Measurements from ENCODE around the gene SDHD.
"Not testable (repeated sequence)": the region's sequence is repeated elsewhere in the genome, so short reads cannot be mapped to it uniquely, and the experiment has no call there.

SDHD gene

DNA sequence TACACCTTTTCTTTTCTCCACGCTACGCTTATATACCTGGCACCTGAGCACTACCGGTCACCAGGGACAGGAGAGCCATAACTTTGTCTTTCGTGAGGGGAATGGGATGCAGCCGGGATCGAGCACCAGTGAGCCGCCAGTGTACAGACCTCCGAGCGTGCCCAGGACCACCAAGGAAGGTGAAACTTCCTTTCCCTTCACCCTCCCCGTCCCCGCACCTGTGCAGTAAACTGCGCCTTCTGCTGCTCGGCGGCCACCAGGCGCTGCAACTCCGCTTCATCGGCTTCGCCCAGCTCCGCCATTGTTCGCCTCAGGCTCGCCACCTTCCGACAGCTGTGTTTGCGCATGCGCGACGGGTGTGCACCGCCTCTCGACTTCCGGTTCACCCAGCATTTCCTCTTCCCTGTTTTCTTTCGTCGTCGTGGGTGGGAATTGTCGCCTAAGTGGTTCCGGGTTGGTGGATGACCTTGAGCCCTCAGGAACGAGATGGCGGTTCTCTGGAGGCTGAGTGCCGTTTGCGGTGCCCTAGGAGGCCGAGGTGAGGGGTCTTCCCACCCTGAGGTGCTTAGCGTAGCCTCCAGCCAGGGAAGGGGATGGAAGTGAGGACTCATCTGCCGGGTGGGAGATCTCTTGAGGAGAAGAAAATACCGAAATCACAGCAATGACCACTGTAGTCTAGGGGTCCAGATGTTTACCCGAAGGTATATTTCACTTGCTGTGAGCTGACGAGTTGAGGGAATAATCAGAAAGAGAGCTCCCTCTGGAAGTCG lies at the start of gene SDHD, which contains the start of gene TIMM8B:
SDHD (plus strand) TSS at position 452 of the 770 bp plus-strand sequence; CDS start at position 487, 35 bp downstream.
TIMM8B (minus strand) TSS at position 335 of the 770 bp plus-strand sequence; CDS start at position 302, 33 bp downstream.
- peak; percentile 96 for DNase-seq

DNA sequence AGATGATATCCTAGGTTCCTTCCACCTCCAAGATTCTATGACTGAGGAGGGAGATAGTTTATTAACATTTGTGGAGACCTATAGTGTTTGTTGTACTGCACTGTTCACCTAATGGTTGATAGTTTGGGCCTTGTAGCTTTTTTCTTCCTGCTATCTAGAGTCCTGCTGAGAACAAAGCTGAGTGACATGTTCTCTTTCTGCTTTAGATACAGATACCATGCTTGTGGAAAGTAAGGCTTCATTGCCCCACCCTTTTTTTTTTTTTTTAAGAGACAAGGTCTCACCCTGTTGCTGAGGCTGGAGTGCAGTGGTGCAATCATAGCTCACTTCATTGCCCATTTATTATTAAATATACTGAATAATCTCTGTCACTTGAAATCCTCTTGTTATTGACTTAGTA lies 49.1 kb upstream of the SDHD start:
- DNase-seq, result no peak

DNA sequence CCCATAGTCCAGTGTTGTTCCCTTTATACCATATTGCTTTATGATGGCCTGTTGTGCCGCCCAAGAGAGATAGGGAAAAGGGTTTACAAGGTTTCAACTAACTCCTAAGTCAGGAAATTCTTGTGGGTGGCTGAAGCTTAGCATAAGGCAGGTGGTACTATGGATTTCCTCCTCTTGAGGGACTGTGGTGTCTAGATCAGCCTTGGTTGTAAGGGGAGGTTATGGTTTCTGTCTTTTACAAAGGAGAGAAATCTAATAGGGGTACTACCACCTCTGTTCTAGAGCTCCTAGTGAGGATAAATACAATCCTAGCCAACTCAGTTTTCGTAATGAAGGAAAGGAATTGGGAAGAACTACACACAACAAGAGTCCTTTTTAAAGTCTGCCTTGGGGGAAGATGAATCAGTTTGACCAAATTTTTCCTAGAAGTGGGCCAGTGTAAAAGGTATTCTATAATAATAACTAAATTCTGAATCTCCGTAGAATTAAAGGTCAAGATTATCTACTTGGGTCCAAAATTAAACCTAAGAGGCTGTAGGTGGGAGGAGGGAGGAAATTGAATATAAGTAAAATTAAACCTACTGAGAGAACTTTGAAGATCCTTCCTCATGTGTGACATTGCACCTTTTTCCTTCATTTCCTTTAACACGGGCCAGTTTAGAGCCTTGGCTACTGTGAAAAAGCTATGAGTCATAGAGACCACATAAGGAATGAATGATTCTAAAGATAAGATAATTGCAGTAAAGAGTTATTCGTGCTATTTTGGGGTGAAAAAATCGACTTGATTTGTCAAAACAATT lies 44.3 kb upstream of the SDHD start:
- DNase-seq, result no peak

DNA sequence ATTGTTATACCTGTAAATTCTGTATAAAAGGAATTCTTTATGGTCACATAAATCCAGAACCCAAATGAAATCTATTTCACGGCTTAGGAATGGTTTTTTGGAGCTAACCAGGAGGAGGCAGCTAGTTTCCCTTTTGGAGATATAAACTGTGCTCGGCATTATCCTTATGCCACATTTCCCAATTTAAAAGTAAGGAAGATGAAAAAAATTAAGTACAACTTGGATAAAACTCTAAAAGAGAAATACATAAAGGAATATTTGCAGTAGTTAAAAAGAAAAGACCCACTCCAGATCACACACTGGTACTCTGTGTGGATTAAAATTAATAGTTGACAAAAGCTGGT lies 43.7 kb upstream of the SDHD start:
- DNase-seq, result no peak

DNA sequence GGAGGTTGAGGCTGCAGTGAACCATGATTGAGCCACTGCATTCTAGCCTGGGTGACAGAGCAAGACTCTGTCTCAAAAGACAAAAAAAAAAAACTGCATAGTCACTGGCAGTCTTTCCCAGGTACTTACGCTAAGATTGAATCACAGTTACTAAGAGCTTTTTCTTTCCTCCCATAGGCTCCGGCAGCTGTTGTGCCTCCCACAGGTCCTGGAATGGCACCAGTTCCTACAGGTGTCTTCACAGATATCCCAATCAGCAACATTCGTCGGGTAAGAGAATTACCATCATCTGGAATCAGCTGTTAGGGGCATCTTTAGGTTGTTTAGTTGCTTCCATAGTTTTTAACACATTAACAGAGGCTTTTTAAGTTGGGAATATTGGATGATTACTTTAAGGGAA lies 41.7 kb upstream of the SDHD start:
- no peak for DNase-seq

DNA sequence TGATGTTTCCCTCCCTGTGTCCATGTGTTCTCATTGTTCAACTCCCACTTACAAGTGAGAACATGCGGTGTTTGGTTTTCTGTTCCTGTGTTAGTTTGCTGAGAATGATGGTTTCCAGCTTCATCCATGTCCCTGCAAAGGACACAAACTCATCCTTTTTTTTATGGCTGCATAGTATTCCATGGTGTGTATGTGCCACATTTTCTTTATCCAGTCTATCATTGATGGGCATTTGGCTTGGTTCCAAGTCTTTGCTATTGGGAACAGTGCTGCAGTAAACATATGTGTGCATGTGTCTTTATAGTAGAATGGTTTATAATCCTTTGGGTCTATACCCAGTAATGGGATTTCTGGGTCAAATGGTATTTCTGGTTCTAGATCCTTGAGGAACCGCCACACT lies 40.0 kb upstream of the SDHD start:
- not testable (repeated sequence) for DNase-seq

DNA sequence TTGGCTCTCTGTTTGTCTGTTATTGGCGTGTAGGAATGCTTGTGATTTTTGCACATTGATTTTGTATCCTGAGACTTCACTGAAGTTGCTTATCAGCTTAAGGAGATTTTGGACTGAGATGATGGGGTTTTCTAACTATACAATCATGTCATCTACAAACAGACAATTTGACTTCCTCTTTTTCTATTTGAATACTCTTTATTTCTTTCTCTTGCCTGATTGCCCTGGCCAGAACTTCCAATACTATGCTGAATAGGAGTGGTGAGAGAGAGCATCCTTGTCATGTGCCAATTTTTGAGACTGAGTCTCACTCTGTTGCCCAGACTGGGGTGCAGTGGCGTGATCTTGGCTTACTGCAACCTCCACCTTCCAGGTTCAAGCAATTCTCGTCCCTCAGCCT lies 38.4 kb upstream of the SDHD start:
- not testable (repeated sequence) for DNase-seq

DNA sequence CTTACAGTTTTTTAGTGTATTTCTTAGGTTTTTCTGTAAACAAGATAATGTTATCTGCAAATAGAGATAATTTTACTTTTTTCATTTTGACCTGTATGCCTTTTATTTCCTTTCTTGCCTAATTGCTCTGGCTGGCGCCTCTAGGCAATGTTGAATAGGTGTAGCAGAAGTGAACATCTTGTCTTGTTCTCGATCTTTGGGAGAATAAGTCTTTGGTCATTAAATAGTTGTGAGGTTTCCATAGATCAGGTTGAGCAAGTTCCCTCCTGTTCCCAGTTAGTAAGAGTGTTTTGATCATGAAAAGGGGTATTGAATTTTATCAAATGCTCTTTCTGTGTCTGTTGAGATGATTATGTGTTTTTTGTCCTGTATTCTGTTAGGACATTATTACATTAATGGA lies 36.9 kb upstream of the SDHD start:
- no peak for DNase-seq

DNA sequence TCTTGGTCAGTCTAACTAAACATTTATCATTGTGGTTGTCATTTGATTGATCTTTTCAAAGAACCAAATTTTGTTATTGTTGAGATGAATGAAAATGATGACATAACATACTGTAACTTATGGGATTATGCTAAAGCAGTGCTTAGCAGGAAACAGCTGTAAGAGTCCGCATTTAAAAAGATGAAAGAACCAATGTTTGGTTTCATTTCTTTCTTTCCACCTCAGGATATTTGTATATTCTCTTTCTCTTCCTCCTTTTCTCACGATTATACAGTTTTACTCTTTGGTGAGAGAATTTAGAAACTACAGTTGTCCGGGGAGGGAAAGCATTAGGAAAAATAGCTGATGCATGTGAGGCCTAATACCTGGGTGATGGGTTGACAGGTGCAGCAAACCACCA lies 36.0 kb upstream of the SDHD start:
- no peak for DNase-seq

DNA sequence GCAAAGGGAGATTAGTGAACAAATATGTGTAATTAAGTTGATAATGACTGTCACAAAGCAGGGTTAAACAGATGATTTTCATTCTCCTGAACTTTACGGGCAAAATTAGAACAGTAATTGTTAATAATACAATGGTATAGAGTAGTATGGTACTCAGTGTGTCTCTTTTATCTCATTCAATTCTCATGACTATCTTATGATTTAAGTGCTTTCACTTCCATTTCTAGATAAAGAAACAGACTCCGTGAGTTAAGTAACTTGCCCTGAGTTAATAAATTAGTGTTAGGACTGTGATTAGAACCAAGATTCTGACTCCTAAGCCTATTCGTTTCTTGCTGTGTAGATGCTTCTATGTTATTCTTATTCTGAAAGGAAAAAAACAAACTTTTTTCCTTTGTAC lies 34.9 kb upstream of the SDHD start:
- no peak for DNase-seq

DNA sequence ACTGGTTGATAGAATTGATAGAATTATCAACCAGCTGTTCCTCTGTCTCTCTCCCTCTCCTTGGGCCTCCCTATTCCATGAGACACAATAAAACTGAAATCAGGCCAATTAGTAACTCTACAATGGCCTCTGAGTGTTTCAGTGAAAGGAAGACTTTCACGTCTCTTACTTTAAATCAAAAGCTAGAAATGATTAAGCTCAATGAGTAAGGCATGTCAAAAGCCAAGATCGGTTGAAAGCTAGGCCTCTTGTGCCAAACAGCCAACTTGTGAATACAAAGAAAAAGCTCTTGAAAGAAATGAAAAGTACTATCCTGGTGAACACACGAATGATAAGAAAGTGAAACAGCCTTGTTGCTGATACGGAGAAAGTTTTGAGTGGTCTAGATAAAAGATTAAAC lies 29.5 kb upstream of the SDHD start:
- peak; percentile 11 for DNase-seq

DNA sequence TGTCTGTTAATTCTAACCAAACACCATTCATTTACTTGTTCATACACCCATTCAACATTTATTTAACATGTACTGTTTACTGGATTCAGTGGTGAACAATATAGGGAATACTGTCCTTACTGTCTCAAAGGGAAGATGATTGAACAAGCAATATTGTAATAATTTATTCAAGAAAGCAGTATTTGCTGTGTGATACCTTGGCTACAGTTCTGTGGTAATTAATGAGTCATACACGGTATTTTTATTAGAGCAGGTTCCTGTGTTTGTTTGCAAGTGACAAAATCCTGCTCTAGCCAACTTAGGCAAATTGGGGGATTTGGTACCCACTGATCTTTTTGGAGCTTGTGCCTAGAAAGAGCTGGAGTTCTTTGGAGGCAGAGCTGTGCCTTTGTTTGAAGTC lies 28.6 kb upstream of the SDHD start:
- no peak for DNase-seq

DNA sequence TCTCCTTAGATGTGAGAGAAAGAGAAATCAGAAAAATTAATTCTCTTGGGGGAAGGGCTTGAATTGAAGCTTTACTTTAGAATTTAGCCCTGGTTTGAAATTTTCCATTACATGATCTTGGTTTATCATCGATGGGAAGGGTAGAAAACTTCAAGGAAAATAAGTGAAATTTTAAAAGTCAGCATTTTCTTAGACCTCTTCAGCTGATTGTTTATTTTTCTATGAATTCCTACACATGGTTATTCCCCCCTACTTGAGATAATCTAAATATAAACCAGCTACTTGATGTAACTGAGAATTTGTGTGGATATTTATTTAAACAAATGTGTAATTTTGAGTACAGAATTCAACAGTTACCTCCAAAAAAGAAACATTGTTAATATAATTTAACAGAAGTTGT lies 23.8 kb upstream of the SDHD start:
- no peak for DNase-seq

DNA sequence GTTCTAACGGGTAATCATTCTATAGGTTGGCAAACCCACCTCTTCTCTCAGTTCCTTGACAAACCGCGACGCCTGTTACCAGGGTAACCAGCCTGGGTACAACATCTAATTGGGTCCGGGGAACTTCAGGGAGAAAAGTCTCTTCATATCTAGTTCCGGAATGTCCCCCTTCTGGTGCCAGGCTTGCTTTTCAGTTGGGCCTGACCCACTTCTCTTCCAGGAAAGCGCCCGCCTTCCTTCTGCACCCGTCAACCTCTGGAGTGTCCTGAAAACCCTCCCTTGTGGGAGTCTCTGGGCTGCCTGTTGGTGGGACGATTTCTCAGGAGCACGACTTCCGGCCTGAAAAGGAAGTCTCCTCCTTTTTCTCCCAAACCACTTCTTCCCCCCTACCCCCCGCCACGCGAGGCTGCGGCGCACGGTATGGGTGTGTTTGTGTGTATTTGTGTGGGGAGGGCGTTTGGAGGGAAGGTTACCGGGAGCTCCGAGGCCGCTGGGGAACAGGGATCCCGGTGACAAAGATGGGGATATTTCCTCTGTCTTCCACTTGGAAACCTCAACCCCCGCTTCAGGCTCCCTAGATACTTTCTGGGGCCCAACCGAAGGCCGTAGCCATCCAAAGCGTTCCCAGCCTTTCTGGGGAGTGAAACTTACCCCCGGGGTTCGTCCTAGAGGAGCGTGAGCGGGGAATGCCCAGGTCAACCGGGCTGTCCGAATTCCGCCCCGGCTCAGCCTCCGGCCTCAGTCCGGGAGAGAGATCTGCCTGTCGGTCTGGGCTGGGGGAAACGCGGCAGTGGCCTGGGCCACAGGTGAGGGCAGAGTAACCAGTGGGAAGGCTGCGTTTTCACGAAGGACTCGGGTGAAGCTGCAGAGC lies 12.5 kb upstream of the SDHD start, which contains the start of the genes NKAPD1 and PIH1D2:
NKAPD1 (plus strand) TSS at position 359 of the 871 bp plus-strand sequence. CDS start 1,276 bp downstream, outside the sequence.
PIH1D2 (minus strand) TSS at position 77 of the 871 bp plus-strand sequence. CDS start 843 bp downstream, outside the sequence.
- DNase-seq, result peak; percentile 78

DNA sequence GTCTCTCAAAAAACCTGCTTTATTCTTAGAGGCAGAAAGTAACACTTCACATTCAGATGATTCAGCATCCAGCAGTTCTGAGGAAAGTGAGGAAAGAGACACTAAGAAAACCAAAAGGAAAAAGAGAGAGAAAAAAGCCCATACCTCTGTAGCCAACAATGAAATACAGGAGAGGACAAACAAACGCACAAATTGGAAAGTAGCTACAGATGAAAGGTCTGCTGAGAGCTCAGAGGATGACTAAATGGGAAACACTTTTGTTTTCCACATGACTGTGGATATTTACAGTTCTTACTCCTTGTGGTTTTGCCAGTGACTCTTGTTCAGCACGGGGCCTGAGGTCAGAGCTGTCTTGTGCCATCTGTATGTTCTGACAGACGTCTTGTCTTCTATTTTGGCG lies 3.9 kb upstream of the SDHD start:
- peak; percentile 57 for DNase-seq

DNA sequence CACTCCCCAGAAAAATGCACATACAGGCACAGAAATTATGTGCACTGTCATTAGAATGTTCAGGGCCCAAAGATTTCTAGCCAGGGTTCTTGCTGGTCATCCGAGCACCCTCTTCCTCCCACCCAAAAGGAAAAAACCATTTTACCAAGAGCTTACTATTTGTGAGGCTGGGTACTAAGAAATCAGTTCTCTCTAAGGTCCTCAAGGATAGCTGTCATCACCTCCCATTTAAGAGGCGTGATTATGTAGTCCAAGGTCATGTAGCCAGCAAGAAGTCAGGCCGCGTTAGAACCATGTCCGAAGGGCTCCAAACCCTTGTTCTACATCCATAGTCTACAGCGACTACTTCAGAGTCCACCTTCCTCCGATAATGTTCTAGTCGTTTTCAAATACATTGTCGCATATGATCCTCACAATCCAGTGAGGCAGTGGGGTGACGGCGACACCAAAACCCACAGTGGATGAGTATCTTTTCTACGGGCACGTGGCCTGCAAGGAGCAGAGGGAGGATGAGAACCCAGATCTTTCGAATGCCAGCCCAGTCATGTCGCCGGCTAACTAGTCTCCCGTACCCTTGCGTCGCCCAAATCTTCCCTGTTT lies 751 bp upstream of the SDHD start:
- DNase-seq, result peak; percentile 67

DNA sequence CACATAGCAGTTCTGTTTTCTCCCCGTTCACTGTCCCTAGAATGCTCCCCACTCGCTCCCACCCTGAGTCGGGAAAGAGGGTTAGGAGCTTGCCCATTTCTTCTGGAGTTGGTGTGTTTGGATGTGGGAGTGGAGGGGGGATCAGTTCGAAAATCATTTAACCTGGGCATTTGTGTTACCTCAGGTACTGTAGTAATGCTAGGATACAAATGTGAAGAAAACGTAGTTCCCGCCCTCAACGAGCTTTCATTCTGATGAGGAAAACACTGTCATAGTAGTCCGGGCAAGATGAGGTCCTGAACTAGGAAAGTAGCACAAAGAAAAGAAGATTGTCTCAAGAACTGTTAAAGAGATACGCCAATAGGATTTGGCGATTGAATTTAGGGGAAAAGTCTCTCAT lies 539 bp downstream of the SDHD start:
- no peak for DNase-seq

DNA sequence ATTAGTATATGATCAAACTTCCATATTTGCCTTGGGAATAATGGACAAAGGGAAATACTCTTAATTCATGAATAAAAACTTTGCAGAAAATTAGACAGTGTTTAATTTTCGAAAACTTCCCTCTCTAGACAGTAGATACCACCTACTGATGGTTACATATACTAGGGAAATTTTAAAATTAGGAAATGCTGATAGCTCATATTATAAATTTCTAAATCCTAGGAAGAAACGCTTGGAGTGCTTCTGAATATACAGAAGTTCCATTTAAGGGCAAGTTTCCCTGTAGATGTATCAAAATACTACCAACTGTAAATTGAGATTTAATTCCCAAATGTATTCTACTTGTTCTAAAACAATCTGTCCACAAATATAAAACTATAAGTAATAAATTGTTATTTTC lies 8.6 kb downstream of the SDHD start:
- DNase-seq, result not testable (repeated sequence)

DNA sequence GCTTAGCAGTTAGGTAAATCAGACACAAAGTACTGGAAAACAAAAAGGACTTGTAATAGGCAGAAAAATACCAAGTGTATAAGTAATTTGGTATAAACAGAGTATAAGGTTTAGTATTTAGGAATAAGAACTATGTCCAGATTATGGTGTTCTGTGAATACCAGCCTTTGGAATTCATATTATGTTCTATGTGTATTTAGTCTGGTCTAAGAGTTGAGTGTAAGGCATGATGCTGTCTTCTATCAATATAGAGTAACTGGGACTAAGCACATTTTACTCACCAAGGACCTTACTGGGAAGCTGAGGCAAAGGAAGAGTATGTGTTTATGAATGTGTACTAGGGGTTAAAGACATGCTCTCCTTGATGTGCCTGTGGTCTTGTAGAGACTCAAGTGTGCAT lies 9.5 kb downstream of the SDHD start:
- no peak for DNase-seq

DNA sequence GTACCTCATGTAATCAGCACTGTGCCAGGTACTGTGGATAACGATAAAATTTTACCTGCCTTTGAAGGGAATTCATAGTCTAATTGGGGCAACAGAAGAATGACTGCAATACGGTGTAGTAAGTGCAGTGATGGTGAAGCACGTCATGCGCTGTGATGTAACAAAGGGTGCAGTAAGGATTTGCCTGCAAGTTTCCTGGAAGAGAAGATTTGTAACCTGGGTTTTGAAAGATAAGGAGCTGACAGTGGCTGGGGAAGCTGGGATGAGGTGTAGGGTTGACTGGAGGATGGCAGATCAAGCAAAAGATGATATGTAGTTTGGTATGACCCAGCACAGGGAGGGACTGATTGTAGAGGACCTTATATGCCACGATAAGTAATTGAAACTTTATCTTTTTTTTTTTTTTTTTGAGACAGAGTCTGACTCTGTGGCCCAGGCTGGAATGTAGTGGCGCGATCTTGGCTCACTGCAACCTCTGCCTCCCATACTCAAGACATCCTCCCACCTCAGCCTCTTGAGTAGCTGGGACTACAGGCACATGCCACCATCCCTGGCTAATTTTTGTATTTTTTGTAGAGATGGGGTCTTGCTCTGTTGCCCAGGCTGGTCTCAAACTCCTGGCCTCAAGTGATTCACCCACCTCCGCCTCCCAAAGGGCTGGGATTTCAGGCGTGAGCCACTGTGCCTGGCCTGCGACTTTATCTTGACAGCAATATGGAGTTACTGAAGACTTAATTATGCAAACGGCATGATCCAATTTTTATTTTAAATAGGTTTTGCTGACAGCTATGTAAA lies 11.3 kb downstream of the SDHD start:
- DNase-seq, result no peak

DNA sequence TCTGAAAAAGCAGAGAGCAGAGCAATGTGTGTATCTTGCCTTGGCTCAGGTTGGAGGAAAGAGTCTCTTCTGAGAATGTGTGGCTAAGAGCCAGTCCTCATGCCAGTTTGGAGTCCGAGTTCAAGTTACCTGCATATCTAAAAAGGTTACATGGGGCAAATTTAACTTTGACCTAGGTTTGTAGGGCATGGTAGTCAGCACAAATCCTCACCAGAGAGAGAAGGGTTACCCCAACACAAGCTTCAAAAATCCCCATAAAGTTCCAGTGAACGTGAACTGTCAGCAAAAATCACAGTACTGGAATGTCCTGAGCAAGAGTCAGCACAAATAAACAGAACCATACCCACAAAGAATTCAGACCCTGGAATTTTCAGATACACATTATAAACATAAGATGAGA lies 13.8 kb downstream of the SDHD start:
- DNase-seq, result no peak

DNA sequence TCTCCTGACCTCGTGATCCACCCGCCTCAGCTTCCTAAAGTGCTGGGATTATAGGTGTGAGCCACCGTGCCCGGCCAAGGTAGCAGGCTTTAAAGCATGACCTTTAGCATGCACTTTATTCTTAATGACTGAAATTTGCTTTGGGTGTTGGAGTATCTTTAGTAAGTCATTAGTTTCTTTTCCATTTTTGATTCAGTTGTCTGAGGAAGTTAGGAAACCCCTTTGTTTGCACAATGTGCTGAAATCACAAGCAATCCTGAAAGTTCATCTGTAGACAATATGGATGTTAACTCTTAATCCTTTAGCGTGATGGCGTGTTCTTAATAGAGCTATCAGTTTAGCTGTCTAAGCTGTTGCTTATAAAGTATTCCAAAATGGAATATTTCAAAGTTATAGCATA lies 16.8 kb downstream of the SDHD start:
- DNase-seq, result no peak

Measured in stimulated activated CD4-positive, alpha-beta T cell treated with anti-CD3 and anti-CD28 coated beads, Interleukin-1b, Interleukin-23, amount 100 ng/mL, for 48 hours (primary cell).